Pulmonary artery endothelial cell (primary cell): ENCODE results near the gene FGF1. TPM values are rescaled to one million over a fixed set of nuclear protein-coding genes. Genes with fewer than 3 reads are reported as not detected.
A peak's percentile ranks its signal among the peaks of the same experiment; 100 is the strongest.

ENCODE experiments used
- DNase-seq: peaks from one replicate; pipeline ENCODE4 v3.0.0-alpha.2; 2011; ENCODE audit warnings: low read depth, low spot score
- total RNA-seq: library from RNA; depleted of rRNA; stranded (reverse); fragments of >200 nt; gene quantifications from 2 replicates; pipeline ENCODE4 v1.2.3, GENCODE V29; 2014

The FGF1 gene
- total RNA-seq, 1 donor from 2014 or later, result not detected

DNA sequence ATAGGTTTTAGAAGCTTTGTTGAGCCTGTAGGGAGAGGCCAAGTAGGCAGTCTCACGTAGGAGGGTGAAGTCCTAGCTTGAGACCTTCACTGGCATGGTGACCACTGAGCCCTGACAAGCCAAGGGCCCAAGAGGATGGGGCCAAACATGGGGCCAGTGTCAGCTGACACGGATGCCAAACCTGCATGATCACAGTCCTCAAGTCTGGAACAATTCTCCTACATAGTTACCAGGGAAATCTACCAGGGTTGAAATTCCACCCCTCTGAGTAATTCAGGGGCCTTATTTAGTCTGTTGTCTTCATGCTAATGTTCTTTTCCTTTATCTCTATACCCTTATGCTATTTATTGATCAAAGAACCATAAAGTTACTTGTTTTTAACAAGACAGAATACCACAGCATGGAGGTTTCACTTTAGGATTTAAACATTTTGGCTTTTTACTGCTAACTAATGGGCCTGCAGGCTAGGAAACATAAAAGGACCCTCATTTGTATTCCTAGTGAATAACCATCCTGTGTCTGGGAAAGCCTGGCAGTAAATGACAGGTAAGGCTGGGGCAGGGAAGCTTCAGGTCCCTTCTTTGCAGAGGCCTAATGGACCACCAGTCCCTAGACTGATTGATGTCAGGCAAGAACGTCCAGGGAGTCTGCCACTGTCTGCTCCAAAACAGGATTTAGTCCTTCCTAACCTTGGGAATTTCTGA is 140.8 kb downstream of the FGF1 start:
- no peak for DNase-seq

- no peak for DNase-seq
Measured at GRCh38 chr5:142544071-142544753, 141.7 kb downstream of the FGF1 start.

DNA sequence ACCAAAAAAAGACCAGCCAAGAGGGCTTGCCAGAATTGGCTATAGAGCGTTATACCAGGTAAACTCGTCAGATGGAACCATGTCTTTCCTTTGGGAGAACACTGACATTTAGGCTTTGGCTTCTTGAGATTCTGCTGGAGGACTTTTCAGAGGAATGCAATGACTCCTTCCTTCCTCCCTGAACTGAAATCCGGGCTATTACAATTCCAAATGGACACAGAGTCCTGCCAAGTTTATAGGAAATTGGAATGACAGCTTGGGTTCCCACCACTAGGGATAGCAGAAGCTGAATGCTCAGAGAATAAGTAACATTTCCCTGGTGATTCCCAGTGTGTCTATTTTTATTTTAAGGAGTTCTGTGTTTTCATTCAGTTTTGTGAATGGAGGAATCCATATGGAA is 143.0 kb downstream of the FGF1 start:
- DNase-seq, result peak; percentile 30

Other genes with a start within 250 kb of the FGF1 start
- gene ARHGAP26, start 84.3 kb upstream of the FGF1 start, total RNA-seq, result 6.8 and 16.3 TPM in 2 replicates